Renal pelvis (tissue), 4 donors: ENCODE data around the gene GPSM1. TPM values are rescaled to one million over a fixed set of nuclear protein-coding genes. Genes with fewer than 3 reads are reported as not detected.

Experiments
- DNase-seq: peaks from one replicate; pipeline ENCODE4 v3.0.0-alpha.2; 2013
- polyA plus RNA-seq, 3 donors: library from polyadenylated mRNA; unstranded; fragments of 120-200 nt; gene quantifications; one replicate each; pipeline ENCODE4 v1.2.1, GENCODE V29; 2013; ENCODE audit not compliant: insufficient read length in 3 of 3

Gene GPSM1
- polyA plus RNA-seq, 3 donors = 41.2 to 59.6 (median 46.7) TPM

GRCh38 chr9:136289651-136290507 lies 37.5 kb upstream of the GPSM1 start:
- no peak for DNase-seq

DNA sequence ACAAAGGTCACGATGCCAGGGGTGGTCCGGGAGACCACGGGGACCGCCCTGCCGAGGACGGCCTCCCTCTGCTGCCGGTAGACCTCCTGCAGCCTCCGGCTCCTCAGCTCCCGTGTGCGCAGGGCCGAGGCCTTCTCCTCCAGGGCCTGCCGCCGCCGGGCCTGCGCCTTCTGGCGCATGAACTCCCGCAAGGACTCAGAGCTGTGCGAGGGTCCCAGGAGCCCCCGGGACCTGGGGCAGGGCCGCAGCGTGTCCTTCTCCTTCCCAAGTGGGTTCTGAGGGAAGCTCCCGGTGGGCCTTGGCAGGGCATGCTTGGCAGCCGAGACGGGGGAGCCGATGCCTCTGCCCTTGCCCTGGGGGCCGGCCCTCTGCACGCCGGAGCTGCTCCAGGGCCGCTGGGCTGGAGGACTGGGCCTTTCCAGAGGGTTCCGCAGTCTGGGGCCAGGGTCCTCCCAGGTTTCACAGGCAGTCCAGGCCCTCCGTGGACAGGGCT lies 36.8 kb upstream of the GPSM1 start:
- no peak for DNase-seq

GRCh38 chr9:136291306-136292025 lies 35.9 kb upstream of the GPSM1 start:
- DNase-seq = no peak

DNA sequence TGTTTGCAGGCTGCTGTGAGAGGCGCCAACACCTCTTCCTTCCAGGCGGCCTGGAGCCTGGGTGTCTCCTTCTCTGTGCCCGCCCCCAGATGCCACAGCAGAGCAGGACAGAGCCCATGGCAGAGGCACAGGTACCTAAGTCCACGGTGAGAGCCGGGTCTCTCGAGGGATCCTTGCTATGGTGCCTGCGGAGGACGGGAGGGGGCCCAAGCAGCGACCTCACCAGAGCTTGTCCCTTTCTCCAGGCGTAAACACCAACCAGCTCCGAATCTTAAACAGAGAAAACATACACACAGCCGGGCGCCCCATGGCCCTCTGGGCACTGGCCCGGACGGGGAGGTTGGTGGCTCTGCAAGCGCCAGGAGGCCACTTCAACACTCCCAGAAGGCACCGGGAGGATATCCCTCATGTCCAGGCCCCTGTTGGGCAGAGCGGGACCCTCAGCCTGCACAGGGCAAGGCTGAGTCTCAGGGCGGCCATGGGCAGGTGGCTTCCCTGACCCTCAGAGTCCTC lies 35.3 kb upstream of the GPSM1 start:
- no peak for DNase-seq

DNA sequence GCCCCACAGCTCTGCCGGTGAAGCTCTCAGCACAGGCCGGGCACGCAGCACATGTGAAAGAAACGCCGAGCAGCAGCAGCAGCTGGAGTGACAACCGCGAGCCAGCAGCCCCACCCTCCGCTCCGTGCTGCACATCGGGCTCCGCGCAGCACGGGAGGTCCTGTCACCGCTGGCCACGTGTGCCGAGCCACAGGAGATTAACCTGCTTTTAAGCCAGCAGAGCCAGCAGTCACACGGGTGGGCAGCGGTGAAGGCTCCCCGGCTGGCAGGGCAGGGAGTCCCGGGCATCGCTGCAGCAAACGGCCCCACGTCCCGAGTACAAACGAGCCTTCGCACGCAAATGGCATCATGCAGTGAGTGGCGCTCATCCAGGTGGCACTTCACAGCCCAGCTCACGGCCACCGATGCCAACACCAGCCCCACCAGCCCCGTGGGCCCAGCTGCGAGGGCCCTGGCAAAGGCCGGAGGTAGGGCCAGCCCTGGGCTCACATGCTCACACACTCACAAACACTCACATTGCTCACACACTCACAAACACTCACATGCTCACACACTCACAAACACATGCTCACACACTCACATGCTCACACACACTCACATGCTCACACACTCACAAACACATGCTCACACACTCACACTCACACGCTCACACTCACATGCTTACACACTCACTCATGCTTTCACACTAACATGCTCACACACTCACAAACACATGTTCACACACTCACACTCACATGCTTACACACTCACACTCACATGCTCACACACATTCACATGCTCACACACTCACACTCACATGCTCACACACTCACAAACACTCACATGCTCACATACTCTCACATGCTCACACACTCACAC lies 34.5 kb upstream of the GPSM1 start:
- DNase-seq = no peak

DNA sequence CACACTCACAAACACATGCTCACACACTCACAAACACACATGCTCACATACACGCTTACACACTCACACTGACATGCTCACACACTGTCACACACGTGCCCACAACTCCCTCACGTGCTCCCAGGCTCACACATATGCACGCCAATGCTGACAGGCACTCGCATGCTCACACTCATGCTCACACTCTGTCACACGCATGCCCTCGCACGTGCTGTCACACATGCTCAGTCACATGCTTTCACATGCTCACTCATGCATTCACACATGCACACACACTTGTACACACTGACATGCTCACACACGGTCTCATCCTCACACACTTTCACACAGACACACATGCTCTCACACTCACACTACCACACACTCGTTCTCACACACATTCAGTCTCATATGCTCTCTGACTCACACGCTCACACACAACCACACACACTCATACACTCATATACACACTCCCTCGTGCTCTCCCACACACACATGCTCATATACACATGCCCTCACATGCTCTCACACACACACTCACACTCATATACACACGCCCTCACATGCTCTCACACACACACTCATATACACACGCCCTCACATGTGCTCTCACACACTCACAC lies 33.8 kb upstream of the GPSM1 start:
- no peak for DNase-seq

DNA sequence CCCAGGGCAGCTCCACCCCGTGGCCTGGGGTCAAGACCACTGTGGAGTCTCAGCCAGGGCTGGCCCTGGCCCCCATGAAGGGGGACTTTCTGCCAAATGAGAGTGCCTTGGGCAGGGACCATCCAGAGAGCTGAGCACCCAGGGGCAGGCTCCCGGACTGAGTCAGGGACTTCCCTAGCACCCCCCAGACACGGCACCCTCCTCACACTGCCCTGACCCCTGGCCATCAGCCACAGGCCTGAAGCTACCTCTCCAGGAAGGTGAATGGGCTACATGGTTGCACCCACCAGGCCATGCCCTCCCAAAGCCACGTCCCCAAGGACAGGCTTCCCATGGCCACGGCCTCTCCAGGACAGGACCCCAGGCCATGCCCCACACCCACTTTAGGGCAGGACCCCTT lies 32.9 kb upstream of the GPSM1 start:
- no peak for DNase-seq

DNA sequence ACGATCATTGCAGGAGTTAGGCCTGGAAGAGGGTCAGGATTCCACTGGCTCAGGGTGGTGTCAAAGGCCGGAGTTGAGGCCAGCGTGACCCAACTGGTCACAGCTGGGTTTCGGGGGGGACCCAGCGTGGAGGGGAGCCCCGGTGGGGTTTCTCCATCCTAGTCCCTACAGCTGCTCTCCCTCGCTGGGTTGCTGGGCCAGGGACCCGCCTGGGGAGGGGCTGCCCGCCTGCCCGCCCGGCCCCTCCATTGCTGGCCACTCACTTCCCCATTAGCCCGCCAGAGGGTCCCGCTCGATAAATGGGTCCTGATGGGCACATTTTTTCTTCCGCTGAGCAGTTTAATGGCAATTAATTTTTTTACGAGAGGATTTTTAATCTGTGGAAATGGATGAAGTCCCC lies 32.3 kb upstream of the GPSM1 start:
- no peak for DNase-seq

GRCh38 chr9:136295542-136296433 lies 31.6 kb upstream of the GPSM1 start:
- DNase-seq = peak; percentile 69

- DNase-seq = no peak
Measured at GRCh38 chr9:136296434-136297015, 30.8 kb upstream of the GPSM1 start.

DNA sequence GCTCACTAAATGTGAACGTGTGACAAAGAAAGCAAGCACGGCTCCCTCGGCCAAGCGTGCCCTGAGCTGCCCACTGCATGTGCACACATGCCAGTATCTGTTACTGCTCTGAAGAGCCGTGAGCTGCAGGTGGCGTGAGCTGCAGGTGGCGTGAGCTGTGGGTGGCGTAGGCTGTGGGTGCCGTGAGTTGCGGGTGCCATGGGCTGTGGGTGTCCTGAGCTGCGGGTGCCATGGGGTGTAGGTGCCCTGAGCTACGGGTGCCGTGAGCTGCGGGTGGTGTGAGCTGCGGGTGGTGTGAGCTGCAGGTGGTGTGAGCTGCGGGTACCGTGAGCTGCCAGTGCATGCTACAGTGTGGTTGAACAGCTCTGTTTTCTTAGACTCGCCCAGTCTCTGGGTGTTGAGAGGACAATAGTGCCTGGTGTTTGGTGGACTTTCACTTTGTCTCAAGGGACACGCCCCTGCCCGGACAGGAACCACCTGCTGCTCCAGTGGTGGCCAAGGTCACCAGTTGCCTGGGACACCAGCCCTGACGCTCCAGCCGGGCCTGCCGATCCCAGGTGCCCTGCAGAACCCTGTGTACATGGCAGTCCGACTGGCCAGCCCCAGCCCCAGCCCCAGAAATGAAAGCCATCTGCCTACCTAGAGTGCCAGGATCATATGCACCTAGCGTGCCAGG lies 30.2 kb upstream of the GPSM1 start:
- DNase-seq = no peak

GRCh38 chr9:136297766-136298735 lies 29.3 kb upstream of the GPSM1 start:
- no peak for DNase-seq

DNA sequence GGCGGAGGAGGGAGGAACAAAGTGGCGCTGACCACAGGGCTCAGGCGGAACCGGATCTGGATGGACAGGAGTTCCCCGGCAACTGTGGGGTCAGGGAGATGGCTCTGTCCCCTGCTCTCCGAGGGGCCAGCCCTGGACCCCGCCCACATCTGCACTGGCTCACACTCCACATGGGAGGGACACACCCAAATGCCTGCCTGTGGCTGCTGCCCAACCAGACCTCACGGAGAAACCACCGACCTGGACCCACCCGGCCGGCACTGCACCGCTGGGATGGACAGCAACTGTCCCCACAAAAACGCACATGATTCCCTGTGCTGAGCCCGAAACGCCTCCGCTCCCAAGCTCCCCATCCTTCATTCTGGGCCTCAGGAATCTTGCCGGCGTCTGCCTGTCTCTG lies 28.2 kb upstream of the GPSM1 start:
- DNase-seq = no peak

DNA sequence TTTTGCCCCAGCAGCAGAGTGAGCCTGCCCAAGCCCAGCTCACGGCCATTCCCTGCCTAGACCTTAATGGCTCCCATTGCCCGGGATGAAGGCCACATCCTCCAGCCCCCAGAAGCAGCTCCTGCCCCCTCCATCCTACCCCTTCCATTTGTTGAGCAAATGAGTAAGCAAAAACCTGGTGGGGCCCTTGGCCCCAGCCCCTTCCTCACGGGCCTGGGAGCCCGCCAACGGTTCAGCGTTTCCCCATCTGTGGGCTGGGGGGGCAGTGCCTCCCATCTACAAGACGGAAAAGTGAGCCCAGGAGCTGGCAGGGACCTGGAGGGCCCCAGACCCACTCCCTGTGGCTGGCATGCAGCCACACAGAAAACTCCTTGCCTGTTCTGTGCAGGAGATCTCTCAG lies 27.8 kb upstream of the GPSM1 start:
- no peak for DNase-seq

- no peak for DNase-seq
Measured at GRCh38 chr9:136300016-136300545, 27.3 kb upstream of the GPSM1 start.

GRCh38 chr9:136300866-136301265 lies 26.5 kb upstream of the GPSM1 start:
- DNase-seq = no peak

DNA sequence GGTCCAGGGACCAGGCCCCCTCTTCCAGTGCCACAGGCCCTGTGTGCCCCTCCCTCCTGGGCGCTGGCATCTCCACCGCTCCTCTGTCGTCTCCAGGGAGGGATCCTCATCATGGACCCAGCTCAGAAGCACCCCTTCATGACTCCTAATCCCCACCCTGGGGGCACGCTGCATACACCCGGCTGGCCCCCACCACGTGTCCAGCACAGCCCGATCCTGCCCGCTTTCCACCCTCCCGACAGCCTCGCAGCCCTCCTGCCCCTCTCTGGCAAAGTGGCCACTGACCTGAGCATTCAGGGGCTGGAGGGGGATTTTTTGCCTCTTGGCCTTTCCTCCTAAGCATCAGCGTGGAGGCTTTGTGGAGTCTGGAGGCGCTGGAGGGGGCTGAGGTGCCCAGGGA lies 24.8 kb upstream of the GPSM1 start:
- DNase-seq = no peak
